Upper lobe of left lung (tissue), 4 donors: ENCODE data around the gene EFNA2.

ENCODE experiments used
- CTCF ChIP-seq, 6 experiments: fragments of 450-650 bp in 4 of 6; fragments of 200-600 bp in 2 of 6; sonication (generic) in 2 of 6; IDR thresholded peaks; one replicate each; pipeline ENCODE4 v1.5.1; 2016 to 2019; ENCODE audit warnings: antibody characterized with exemption in 6 of 6
- EP300 ChIP-seq, 4 donors: sonication (generic); formaldehyde crosslinking; IDR thresholded peaks; one replicate each; pipeline ENCODE4 v1.5.1; 2017; ENCODE audit warnings: antibody characterized with exemption in 4 of 4, control low read depth in 2 of 4
- POLR2A ChIP-seq, 4 donors: fragments of 450-650 bp; IDR thresholded peaks; one replicate each; pipeline ENCODE4 v1.5.1; 2016 to 2017; ENCODE audit warnings: antibody characterized with exemption in 4 of 4, mild to moderate bottlenecking in 2 of 4
- POLR2AphosphoS5 ChIP-seq, 2 donors: sonication (generic); formaldehyde crosslinking; IDR thresholded peaks; one replicate each; pipeline ENCODE4 v1.5.1; 2017; ENCODE audit warnings: antibody characterized with exemption in 2 of 2

- TF ChIP-seq CTCF (IDR thresholded peaks at IDR 0.05) (no peak), POLR2A (IDR thresholded peaks at IDR 0.05) (peak in 1 of 4 donors; percentile 27), POLR2AphosphoS5 (IDR thresholded peaks at IDR 0.05) (peak; percentile 30 to 81), EP300 (IDR thresholded peaks at IDR 0.05) (peak in 1 of 4 donors; percentile 57)
These were observed 40.0 kb upstream of the EFNA2 start for GRCh38 chr19:1245494-1246264.
